Fibroblast of peridontal ligament (primary cell): ENCODE data around the gene USP5.
A peak's percentile ranks its signal among the peaks of the same experiment; 100 is the strongest.
"Not testable (repeated sequence)": the region's sequence is repeated elsewhere in the genome, so short reads cannot be mapped to it uniquely, and the experiment has no call there.

Experiments
- DNase-seq: peaks from one replicate; pipeline ENCODE4 v3.0.0-alpha.2; 2010; ENCODE audit errors: extremely low read depth

Gene USP5

DNA sequence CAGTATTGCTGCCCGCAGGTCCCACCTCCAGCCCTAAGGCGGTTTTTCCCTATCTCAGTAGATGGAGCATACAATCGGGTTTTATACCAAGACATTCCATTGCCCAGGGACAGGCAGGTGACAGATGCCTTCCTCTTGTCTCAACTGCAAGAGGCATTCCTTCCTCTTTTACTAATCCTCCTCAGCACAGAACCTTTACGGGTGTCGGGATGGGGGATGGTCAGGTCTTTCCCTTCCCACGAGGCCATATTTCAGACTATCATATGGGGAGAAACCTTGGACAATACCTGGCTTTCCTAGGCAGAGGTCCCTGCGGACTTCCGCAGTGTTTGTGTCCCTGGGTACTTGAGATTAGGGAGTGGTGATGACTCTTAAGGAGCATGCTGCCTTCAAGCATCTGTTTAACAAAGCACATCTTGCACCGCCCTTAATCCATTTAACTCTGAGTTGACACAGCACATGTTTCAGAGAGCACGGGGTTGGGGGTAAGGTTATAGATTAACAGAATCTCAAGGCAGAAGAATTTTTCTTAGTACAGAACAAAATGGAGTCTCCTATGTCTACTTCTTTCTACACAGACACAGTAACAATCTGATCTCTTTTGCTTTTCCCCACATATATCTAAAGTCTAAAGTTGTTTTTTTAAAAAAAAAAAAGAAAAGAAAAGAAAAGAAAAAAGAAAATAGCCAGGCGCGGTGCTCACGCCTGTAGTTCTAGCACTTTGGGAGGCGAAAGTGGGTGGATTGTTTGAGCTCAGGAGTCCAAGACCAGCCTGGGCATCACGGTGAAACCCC, 34.5 kb downstream of the USP5 start:
- DNase-seq = not testable (repeated sequence)

DNA sequence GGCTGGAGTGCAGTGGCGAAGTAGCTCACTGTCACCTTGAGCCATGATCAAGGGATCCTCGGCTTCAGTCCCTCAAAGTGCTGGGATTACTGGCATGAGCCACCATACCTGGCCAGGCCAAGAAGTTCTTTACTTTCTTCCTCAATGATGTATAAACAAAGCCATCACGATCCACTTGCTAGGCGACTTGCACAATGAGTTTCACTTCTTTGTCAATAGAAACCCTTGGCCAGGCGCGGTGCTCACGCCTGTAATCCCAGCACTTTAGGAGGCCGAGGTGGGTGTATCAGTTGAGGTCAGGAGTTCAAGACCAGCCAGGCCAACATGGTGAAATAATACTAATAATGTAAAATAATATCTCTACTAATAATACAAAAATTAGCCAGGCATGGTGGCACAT, 35.5 kb downstream of the USP5 start:
- DNase-seq = no peak

DNA sequence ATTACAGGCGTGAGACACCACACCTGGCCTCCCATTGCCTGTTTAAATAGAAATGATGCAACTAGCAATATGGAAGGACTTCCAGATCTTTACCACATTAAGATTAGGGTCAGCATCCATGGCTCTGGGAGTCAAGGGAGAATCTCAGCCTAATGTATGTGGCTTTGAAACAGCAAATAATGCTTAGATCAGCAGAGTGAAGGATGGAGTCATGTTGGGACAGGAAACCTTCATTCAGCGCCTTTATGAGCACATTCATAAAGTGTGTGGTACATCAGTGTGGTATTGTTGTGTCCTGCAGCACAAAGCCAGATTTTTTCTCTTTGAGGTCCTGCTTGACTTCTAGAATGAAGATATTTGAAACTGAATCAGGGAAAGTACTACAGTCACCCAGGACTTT, 36.4 kb downstream of the USP5 start:
- no peak for DNase-seq

DNA sequence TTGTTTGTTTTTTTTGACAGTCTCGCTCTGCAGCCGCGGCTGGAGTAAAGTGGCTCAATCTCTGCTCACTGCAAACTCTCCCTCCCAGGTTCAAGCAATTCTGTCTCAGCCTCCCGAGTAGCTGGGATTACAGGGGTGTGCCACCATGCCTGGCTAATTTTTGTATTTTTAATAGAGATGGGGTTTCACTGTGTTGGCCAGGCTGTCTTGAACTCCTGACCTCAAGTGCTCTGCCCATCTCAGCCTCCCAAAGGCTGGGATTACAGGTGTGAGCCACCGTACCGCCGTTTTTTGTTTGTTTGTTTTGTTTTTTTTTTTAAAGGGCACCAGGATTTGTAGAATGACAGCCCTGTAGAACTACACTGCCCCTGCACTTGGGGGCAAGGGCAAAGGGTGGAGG, 36.8 kb downstream of the USP5 start:
- DNase-seq = not testable (repeated sequence)

DNA sequence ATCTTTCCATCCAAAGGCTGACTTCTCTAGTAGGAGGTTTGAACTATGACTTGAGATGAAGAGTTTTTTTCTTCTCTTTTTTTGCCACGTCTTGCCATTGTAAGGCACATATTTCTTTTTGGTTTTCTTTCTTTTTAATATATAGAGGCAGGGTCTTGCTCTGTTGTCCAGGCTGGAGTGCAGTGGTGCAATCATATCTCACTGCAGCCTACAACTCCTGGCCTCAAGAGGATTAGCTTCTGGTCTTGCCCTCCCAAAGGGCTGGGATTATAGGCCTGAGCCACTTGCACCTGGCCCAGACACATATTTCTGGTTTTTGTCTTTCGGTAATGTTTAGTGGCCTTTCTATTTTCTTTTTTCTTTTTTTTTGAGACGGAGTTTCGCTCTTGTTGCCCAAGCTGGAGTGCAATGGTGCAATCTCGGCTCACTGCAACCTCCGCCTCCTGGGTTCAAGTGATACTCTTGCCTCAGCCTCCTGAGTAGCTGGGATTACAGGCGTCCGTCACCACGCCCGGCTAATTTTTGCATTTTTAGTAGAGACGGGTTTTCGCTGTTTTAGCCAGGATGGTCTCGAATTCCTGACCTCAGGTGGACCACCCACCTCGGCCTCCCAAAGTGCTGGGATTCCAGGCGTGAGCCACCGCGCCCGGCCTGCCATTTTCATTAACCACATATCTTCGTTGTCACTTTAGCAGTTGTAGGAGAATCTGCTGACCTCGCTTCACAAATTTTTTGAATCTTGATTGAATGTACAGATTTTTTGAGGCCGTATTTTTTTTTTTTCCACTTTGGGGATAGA, 38.0 kb downstream of the USP5 start:
- not testable (repeated sequence) for DNase-seq

DNA sequence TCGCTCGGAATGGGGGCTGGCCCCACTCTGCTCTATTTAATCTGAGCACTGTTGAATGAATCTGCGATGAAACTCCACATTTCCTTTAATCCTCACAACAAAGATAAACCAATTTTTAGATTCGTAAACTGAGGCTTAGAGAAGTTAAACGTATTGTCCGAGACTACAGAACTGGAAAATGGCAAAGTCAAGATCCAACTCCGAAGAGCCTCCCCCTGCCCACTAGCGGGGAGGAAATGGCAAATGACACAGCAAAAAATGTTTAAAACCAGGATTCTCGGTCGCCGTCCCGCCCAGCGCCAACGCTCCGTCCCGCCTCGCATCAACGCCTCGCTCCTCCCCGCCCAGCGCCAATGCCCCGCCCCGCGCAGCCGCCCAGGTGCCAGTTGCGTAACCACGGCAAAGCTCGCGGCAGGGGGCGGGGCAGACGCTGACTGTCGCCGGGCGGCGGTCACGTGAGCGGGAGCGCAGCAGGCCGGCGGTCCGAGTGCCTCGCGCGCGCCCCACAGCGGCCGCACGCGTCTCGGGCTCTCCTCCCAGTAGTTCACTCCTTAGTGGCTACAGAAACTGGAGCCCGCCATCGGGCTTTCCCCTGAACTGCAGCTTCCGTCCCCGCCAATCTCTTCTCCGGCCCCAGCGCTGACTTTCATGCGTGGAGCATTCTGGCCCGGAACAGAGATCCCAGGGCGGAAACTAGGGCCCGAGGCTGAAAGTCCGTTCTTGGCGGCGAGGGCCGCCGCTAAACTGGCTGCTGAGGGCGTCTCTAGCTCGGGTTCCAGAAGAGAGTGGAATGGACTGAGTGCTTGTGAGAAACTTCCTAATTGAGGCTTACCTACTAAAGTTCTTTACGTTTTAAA, 39.1 kb downstream of the USP5 start:
- DNase-seq = peak; percentile 94

DNA sequence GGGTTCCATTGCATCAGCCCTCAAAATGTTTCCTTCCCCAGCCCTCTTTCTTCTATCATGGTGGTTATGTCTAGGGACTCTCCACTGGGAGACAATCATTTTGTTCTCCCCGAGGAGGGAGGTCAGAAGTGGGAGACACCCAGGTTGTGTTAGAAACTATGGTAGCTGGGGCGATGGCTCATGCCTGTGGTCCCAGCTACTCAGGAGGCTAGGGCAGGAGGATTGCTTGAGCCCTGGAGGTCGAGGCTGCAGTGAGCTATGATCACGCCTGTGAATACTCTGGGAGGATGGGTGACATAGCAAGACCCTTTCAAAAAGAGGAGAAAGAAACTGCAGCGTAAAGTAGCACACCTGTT, 39.7 kb downstream of the USP5 start:
- no peak for DNase-seq

DNA sequence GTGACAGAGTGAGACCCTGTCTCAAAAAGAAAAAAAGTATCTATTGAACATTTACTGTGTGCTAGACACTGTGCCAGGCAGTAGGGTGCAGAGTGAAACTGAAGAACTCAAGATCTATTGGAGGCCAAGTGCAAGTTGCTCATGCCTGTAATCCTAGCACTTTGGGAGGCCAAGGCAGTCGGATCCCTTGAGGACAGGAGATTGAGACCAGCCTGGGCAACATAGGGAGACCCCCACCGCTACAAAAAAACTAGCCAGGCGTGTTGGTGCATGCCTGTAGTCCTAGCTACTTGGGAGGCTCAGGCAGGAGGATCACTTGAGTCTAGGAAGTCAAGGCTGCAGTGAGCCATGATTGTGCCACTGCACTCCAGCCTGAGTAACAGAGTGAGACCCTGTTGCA, 40.7 kb downstream of the USP5 start:
- DNase-seq = not testable (repeated sequence)

DNA sequence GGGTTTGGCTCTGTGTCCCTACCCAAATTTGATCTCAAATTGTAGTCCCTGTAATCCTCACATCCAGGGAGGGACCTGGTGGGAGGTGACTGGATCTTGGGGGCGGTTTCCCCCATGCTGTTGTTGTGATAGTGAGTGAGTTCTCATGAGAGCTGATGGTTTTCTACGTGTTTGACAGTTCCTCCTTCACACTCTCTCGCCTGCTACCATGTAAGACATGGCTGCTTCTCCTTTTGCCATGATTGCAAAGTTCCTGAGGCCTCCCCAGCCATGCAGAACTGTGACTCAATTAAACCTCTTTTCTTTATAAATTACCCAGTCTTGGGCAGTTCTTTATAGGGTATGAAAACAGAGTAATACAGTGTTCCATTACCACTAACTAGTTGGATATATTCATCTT, 42.4 kb downstream of the USP5 start:
- no peak for DNase-seq

DNA sequence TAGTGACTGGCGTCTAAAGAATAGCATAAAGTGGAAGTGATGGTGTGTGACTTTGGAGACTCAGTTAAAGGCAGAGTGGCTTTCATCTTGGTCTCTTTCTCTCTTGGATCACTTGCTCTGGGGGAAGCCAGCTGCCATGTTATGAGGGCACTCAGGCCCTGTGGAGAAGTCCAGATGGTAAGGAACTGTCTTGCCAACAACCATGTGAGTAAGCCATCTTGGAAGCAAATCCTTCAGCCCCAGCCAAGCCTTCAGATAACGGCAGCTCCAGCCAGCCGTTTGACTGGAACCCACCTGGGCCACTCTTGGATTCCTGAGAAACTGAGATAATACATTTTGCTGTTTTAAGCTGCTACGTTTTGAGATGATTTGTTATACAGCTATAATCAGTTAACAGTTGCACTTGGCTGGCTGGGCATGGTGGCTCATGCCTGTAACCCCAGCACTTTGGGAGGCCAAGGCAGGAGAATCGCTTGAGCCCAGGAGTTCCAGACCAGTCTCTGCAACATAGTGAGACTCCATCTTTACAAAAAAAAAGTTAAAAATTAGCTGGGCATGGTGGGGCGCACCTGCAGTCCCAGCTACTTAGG, 45.0 kb downstream of the USP5 start:
- DNase-seq = no peak

DNA sequence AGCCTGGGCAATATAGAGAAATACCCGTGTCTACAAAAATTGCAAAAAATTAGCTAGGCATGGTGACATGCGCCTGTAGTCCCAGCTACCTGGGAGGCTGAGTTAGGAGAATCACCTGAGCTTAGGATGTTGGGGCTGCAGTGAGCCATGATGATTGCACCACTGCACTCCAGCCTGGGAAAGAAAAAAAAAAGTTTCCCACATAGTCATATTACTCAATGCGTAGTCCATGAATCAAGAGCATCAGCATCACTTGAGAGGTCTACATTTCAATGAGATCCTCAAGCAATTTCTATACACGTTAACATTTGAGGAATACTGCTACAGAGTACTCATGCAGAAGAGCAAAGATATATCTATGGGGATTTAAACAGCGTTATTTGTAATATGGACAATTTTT, 47.5 kb downstream of the USP5 start:
- no peak for DNase-seq

DNA sequence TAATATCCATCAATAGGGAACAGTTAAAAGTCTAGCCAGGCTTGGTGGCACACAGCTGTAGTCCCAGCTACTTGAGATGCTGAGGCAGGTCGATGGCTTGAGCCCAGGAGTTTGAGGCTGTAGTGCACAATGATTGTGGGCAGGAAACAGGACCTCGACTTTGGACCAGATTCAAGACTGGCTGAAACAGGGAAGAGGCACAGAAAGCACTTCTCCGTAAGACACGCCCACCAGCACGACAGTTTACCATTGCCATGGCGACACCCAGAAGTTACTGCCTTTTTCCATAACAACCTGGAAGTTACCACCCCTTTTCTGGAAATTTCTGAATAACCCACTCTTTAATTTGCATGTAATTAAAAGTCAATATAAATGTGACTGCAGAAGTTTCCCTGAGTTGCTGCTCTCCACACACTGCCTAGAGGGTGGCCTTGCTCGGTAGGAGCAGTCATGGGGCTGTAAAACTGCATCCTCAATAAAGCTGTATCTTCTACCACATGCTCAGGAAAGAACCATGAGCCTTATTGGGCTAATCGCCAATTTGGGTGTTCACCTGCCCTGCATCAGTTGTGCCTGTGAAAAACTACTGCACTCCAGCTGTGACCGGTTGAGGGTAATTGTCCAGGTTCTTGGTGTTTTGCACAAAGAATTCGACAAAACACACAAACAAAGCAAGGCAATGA, 48.0 kb downstream of the USP5 start:
- DNase-seq = peak; percentile 50

DNA sequence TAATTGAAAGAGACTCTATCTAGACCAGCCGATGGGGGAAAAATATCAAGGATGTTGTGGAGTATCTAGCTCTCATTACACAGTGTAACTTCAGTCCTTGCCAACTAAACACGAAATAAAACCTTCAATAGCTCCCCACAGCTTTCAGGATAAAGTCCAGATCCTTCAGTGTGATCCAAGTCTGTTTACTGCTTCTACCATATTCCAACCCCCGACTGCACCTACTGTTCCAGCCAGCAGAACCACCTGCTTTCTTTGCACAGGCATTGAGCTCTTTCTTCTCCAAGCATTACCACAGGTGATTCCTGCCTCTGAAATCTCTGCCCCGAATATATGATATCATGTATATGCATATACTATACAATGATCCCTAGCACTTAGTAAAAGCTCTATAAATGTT, 50.5 kb downstream of the USP5 start:
- DNase-seq = no peak

DNA sequence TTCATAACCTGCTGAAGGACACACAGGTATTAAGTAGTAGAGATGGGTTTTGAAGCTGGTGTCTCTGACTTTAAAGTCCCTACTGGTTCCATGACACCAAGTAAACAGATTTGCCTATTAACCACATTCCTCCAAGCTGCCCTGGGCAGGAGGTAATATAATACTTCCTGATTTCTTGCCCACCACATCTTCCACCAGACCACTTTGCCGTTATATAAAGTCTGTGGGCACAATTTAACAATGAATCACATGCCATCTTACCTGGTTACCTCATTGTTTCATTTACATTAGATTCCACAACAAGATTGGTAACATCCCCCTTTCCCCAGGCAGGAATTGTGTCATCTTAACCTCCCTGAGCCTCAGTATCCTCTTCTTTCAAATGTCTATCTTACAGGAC, 51.8 kb downstream of the USP5 start:
- DNase-seq = no peak

DNA sequence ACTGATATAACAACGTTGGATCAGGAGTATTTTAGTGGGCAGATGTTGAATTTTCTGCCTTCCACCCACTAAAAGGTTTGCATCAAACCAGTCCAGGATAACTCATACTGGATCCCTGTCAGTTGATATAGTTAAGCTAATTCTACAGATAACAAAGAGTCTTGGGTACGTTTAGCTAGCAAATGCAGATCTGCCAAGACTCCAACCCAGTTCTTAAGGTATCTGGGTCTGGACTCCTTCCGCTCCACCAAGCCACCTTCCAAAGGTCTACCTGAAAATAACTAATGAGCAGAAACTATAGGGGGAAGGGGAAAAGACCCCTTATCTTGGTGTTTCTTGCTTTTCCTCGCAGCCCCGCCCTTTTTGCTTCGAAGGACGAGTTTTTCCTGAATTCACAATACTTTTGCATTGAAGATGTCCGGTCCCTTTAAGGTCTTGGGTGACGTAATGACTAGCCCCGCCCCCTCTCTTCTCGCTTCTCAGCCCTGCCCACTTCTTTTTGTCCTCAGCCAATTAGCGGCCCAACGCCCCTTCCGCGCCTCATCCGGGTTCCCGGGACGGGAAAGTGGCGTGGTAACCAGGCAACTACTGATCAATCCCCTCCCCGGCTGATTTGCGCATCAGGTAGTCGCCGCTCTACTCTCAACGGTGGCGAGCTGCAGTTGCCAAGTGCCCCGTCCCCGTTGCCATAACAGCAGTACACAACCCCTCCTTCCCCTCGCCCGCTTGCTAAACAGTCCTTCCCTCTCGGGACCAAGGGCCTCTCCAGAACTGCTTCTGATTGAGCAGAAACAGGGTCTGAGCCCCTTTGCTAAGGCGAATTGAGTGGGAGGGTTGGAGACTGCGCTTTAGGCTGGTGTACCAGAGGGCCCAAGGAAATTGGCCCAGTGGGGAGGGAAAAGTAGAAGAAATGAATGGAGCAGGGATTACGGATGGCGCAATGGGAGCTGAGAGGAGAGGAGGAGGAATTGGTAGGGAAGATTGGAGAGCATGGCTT, 52.6 kb downstream of the USP5 start, which contains the start of gene LRRC23:
TSS of gene LRRC23 (plus strand) at position 543 of the 997 bp plus-strand sequence. CDS start 812 bp downstream, outside the sequence.
- DNase-seq = peak; percentile 94

DNA sequence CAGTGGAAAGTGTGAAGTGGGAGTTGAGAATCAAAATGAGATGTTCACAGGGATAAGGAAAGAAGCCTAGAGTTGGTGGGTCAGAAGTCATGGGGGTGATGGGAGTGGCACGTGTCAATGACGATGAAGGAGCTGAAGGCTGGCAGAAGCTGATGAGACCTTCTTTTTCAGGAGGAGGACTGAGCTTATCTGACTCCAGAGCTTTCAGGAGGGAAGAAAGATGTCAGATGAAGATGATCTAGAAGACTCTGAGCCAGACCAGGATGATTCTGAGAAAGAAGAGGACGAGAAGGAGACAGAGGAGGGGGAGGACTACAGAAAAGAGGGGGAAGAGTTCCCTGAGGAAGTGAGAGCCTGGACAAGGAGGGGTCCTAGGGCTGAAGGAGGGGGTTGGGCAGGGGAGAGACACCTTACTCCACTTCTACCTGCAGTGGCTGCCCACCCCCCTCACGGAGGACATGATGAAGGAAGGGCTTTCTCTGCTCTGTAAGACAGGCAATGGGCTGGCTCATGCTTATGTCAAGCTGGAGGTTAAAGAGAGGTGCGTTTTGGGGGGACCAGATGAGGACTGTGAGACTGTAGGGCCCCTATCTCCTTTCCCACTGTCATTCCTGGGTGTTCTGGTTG, 53.6 kb downstream of the USP5 start:
- no peak for DNase-seq

DNA sequence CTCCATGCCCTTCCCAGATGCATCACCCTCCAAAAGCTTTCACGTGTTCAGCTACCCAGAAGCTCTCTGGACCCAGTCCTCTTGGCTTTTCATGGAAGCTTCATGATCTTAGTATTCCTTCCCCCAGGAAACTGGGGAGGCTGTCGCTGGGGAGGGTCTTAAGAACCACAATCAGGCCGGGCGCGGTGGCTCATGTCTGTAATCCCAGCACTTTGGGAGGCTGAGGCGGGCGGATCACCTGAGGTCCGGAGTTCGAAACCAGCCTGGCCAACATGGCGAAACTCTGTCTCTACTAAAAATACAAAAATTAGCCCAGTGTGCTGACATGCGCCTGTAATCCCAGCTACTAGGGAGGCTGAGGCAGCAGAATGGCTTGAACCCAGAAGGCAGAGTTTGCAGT, 56.2 kb downstream of the USP5 start:
- DNase-seq = not testable (repeated sequence)

DNA sequence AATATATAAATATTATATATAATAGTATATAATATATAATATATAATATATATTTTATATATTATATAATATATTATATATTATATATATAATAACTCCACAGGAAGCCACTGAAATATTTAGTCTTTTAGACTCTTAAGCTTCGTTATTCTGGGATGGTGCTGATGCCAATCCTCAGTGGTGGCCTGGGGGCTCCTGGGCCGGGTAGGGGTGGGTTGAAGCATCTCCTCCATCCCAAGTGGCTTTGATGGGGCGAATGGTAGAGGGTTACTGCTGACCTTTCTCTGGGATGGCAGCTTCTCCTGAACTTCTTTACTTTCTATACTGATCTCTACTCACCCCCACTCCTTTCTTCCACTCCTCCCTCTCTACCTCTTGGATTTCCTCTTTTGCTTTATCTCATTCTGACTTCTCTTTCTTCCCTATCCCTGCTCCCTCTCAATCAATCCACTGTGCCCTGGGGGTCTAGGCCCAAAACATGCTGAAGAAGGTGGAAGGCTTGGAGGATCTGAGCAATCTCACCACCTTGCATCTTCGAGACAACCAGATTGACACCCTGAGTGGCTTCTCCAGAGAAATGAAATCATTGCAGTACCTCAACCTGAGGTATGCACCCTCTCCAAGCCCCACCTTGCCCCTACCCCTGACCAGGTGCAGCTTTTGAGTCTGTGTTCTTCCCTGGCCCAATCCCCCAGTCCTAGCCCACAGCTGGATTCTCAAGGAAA, 57.6 kb downstream of the USP5 start:
- no peak for DNase-seq
